Kidney (tissue), 14 donors: ENCODE measurements around the gene OLFML1. TPM values are rescaled to one million over a fixed set of nuclear protein-coding genes. Genes with fewer than 3 reads are reported as not detected.

Experiments used
- DNase-seq, 5 donors: peaks; one replicate each; pipeline ENCODE4 v3.0.0-alpha.2; 2013 to 2020
- FAIRE-seq: peaks from 2 replicates; lab custom pipeline; 2012; peaks lifted over from hg19 to GRCh38; lab: Jason Lieb, UNC
- H3K27ac ChIP-seq, 2 donors: one replicate each; pipeline ENCODE4 v1.7.0; 2013; ENCODE audit warnings: low read depth in 2 of 2, low read length in 2 of 2, inconsistent platforms in 1 of 2
- H3K27me3 ChIP-seq: one replicate; pipeline ENCODE4 v1.7.1; 2013; ENCODE audit warnings: low read length, inconsistent platforms; ENCODE audit not compliant: control insufficient read depth, insufficient read depth
- H3K36me3 ChIP-seq, 3 donors: one replicate each; pipeline versions ENCODE4 v1.7.0 to v1.7.1; 2013; ENCODE audit warnings: low read length in 3 of 3, control low read depth in 1 of 3, inconsistent platforms in 1 of 3; ENCODE audit not compliant: insufficient read depth in 3 of 3, control insufficient read depth in 2 of 3
- H3K4me1 ChIP-seq, 3 donors: one replicate each; pipeline versions ENCODE4 v1.7.0 to v1.7.1; 2013; ENCODE audit warnings: low read length in 3 of 3, inconsistent platforms in 1 of 3, low read depth in 1 of 3; ENCODE audit not compliant: control insufficient read depth in 2 of 3, insufficient read depth in 2 of 3
- H3K4me3 ChIP-seq, 3 donors: one replicate each; pipeline versions ENCODE4 v1.7.0 to v1.8.1; 2013; ENCODE audit warnings: low read length in 3 of 3, control low read depth in 1 of 3, inconsistent platforms in 1 of 3
- H3K9ac ChIP-seq, 3 donors: one replicate each; pipeline versions ENCODE4 v1.7.0 to v1.7.1; 2013; ENCODE audit warnings: low read length in 3 of 3, control low read depth in 1 of 3, inconsistent platforms in 1 of 3
- H3K9me3 ChIP-seq, 3 donors: one replicate each; pipeline versions ENCODE4 v1.7.0 to v1.7.1; 2013; ENCODE audit warnings: low read length in 3 of 3, control low read depth in 1 of 3, inconsistent platforms in 1 of 3; ENCODE audit not compliant: control insufficient read depth in 2 of 3, insufficient read depth in 1 of 3
- CTCF ChIP-seq: IDR thresholded peaks from 3 replicates; pipeline ENCODE4 v1.5.1; 2012; ENCODE audit warnings: mild to moderate bottlenecking, moderate library complexity, borderline replicate concordance; ENCODE audit not compliant: insufficient read depth; ENCODE audit errors: extremely low read depth
- intact Hi-C: fragments of 100-400 bp; cut with DNase I; formaldehyde crosslinking; loops from one replicate; pipeline ENCODE4 v1.11.1; 2022
- polyA plus RNA-seq: library from polyadenylated mRNA; stranded (reverse); fragments of 350-450 nt; fragmentation: Illumina TruSeq; extraction: RNeasy Lipid Tissue Mini Kit (QIAGEN cat#74804); gene quantifications from one replicate; pipeline ENCODE4 v1.2.3, GENCODE V29; 2014; ENCODE audit warnings: low read depth, low replicate concordance; ENCODE audit not compliant: insufficient read depth
- total RNA-seq: library from RNA; stranded (reverse); fragmentation: NEBNext Ultra II Directional; extraction: Animal tissue kit (Norgen Biotek cat#: 25700); gene quantifications from one replicate; pipeline ENCODE4 v1.2.1, GENCODE V29; 2021
- donor health status: control.
- donor health status: control.
- donor health status: control.
- donor health status: control.
- donor health status: control.
- donor health status: DM: yes; HTN: yes; CAD: no.
- donor health status: Normal renal cell carcinoma (clear cell type).

OLFML1 gene
- total and polyA plus RNA-seq, 2 donors from 2014 or later, result 7.6 to 8.3 TPM

DNA sequence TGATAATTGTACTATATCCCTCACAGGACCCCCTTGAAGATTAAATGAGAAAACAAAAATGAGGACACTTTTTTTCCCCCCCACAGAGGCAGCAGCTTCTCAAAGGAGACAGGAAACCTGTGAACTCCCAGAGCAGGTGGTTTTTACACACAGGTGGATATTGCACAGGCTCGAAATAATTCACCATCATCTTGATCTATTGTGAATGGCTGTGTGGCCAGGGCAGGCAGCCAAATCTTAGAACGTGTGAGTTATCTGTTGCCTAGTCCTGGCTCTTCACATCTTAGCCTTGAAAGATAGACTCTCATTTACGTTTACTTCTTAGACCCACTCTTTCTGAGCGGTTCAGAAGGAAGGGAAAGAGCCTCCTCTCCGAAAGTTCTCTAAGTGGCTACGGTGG is 52.0 kb downstream of the OLFML1 start:
- intact Hi-C loops, result no loop called here

GRCh38 chr11:7538031-7538430 is 52.7 kb downstream of the OLFML1 start:
- FAIRE-seq, result no peak
- intact Hi-C loops, result no loop called here
- DNase-seq, result no peak
- H3K9ac ChIP-seq, result no peak overlapping the region
- no peaks in the 10 kb centered on the region for H3K27me3 ChIP-seq
- no peaks in the 10 kb centered on the region for H3K36me3 ChIP-seq
- peaks cover 0 to 9% (median 7%) of the 10 kb centered on the region in 3 donors for H3K4me1 ChIP-seq
- H3K4me3 ChIP-seq, result no peak overlapping the region
- TF ChIP-seq CTCF, result no peak
- H3K27ac ChIP-seq, result no peak overlapping the region
- no peaks in the 10 kb centered on the region for H3K9me3 ChIP-seq

More for the DNA sequence above, 52.0 kb downstream of the OLFML1 start:
- no peak overlapping the region for H3K4me3 ChIP-seq
- H3K27ac ChIP-seq, result no peak overlapping the region
- DNase-seq (no peak), FAIRE-seq (no peak)
- no peak overlapping the region for H3K9ac ChIP-seq
- H3K36me3 ChIP-seq, result no peaks in the 10 kb centered on the region
- no peak for TF ChIP-seq CTCF
- peaks cover 0 to 9% (median 7%) of the 10 kb centered on the region in 3 donors for H3K4me1 ChIP-seq
- H3K27me3 ChIP-seq, result no peaks in the 10 kb centered on the region
- H3K9me3 ChIP-seq, result no peaks in the 10 kb centered on the region

DNA sequence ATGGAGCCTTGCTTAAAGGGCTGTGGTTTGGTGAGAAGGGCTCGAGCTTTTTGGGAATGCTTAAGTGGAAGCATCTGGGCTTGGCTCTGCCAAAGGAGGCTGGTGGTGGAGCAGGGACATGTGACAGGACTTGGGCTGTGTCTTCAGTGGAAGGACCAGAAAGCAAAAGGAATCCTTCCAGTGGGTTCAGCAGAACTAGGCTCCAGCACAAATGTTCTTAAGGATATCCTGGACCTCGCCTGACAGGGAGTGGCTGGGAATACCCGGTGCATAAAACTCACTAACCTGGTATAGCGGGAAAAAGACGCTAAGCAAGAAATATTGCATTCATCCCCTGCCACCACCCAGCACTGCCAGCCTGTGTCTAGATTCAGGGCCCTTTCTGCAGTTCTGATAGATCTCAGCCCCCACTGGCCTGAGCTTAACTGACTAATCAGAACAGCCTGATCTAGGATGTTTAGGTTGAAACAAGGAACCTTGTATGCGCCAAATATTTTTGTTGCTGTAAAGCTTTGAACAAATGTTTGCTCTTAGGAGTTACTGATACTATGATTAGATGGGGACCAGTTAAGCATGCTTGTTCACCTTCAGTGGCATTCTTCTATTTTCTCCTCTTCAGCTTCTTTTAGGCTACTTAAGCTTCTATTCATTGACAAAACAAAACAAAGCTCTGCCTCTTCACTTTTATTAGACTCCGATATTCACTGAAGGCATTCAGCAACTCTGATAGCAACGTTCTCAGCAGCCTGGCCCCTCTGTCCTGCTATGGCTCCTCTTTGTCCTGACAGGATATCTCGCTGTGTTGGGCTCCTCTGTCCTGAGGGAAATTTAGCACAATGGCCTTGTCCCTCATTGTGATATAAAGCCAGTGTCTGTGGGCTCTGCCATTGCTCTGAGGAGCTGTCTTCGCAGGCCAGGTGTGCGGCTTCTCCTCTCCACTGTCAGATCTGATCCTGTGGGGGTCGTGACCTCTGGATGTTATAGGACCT is 53.5 kb downstream of the OLFML1 start:
- no peak for FAIRE-seq
- DNase-seq, result no peak
- no peaks in the 10 kb centered on the region for H3K9me3 ChIP-seq
- no peak overlapping the region for H3K9ac ChIP-seq
- TF ChIP-seq CTCF, result no peak
- no peak overlapping the region for H3K4me3 ChIP-seq
- no peaks in the 10 kb centered on the region for H3K27me3 ChIP-seq
- peaks cover 0 to 8% (median 7%) of the 10 kb centered on the region in 3 donors for H3K4me1 ChIP-seq
- intact Hi-C loops, result no loop called here
- no peak overlapping the region for H3K27ac ChIP-seq
- no peaks in the 10 kb centered on the region for H3K36me3 ChIP-seq
